ENCODE measurements around the gene PIGC. TPM values are rescaled to one million over a fixed set of nuclear protein-coding genes. Genes with fewer than 3 reads are reported as not detected.

Gene PIGC
- total and polyA plus RNA-seq, 2 donors (not counting 3 experiments of a cell fraction or from before 2014, with no cell fraction given): 16.1 to 25.8 TPM

- Histone ChIP-seq H3K79me2 (ENCODE audit: control insufficient read depth, insufficient read depth, low read length) (no peaks in the 10 kb centered on the region), H3K4me1 (ENCODE audit: control insufficient read depth, extremely low read depth, insufficient read depth, low read length) (no peaks in the 10 kb centered on the region), H3K4me3 (replicated peaks in 1 of 3; ENCODE audit: insufficient read depth in 1 of 3, low read depth in 1 of 3, low read length in 3 of 3) (no peak overlapping the region), H3K9ac (replicated peaks; ENCODE audit: extremely low read depth, insufficient read depth, low read length) (no peak overlapping the region), H3K27me3 (ENCODE audit: control insufficient read depth in 2 of 2, insufficient read depth in 2 of 2, low read length in 2 of 2) (no peaks in the 10 kb centered on the region), H3K9me3 (replicated peaks; ENCODE audit: control insufficient read depth, insufficient read depth, low read length) (no peaks in the 10 kb centered on the region), H3K36me3 (ENCODE audit: control insufficient read depth in 2 of 2, extremely low read depth in 1 of 2, insufficient read depth in 2 of 2, low read length in 2 of 2) (no peaks in the 10 kb centered on the region), H3K4me2 (ENCODE audit: insufficient read depth, low read length) (no peak overlapping the region), H2AFZ (ENCODE audit: low read depth, low read length) (no peak overlapping the region), H3K27ac (ENCODE audit: insufficient read depth, low read depth, low read length) (no peak overlapping the region), H4K20me1 (replicated peaks; ENCODE audit: control insufficient read depth, extremely low read depth, insufficient read depth, low read length) (no peaks in the 10 kb centered on the region), H3K9me1 (replicated peaks; ENCODE audit: control insufficient read depth, extremely low read depth, insufficient read depth, low read length) (no peaks in the 10 kb centered on the region)
- ChIA-PET CTCF (interaction anchor here (1.6 kb wide), 1 partner anchor 421 kb away, joined by 8 read pairs; no protein-coding TSS in a partner anchor), POLR2A (no interaction called here)
- intact Hi-C loops (cut with micrococcal nuclease): no loop called here
- dilution Hi-C loops (cut with MboI; ENCODE audit: extremely low pct_ligation_motif_present, low sequenced_read_pairs): loop anchor here (25.0 kb wide), 1 partner anchor 411 kb away; no protein-coding TSS in a partner anchor
- FAIRE-seq (no peak), DNase-seq (ENCODE audit: low read depth, low spot score) (no peak)
- BruUV-seq (replicated peaks): no TSS peak
- no peak for TF ChIP-seq MYC (IDR thresholded peaks at IDR 0.05; ENCODE audit: low read depth, low read length)
Measured at GRCh38 chr1:172423336-172423735, 20.5 kb downstream of the PIGC start.

- ChIA-PET POLR2A (no interaction called here), CTCF (interaction anchor here (2.4 kb wide), 1 partner anchor 419 kb away, joined by 13 read pairs; no protein-coding TSS in a partner anchor)
- Histone ChIP-seq H3K9me3 (replicated peaks; ENCODE audit: control insufficient read depth, insufficient read depth, low read length) (no peaks in the 10 kb centered on the region), H3K27ac (ENCODE audit: insufficient read depth, low read depth, low read length) (no peak overlapping the region), H3K9ac (replicated peaks; ENCODE audit: extremely low read depth, insufficient read depth, low read length) (no peak overlapping the region), H3K4me3 (replicated peaks in 1 of 3; ENCODE audit: insufficient read depth in 1 of 3, low read depth in 1 of 3, low read length in 3 of 3) (no peak overlapping the region), H2AFZ (ENCODE audit: low read depth, low read length) (no peak overlapping the region), H3K9me1 (replicated peaks; ENCODE audit: control insufficient read depth, extremely low read depth, insufficient read depth, low read length) (no peaks in the 10 kb centered on the region), H3K79me2 (ENCODE audit: control insufficient read depth, insufficient read depth, low read length) (no peaks in the 10 kb centered on the region), H3K36me3 (ENCODE audit: control insufficient read depth in 2 of 2, extremely low read depth in 1 of 2, insufficient read depth in 2 of 2, low read length in 2 of 2) (no peaks in the 10 kb centered on the region), H3K27me3 (ENCODE audit: control insufficient read depth in 2 of 2, insufficient read depth in 2 of 2, low read length in 2 of 2) (no peaks in the 10 kb centered on the region), H3K4me2 (ENCODE audit: insufficient read depth, low read length) (no peak overlapping the region), H4K20me1 (replicated peaks; ENCODE audit: control insufficient read depth, extremely low read depth, insufficient read depth, low read length) (no peaks in the 10 kb centered on the region), H3K4me1 (ENCODE audit: control insufficient read depth, extremely low read depth, insufficient read depth, low read length) (no peaks in the 10 kb centered on the region)
- BruUV-seq (replicated peaks): no TSS peak
- FAIRE-seq: no peak
- DNase-seq (ENCODE audit: low read depth, low spot score): no peak
- dilution Hi-C loops (cut with MboI; ENCODE audit: extremely low pct_ligation_motif_present, low sequenced_read_pairs) (loop anchor here (25.0 kb wide), 1 partner anchor 410 kb away; no protein-coding TSS in a partner anchor), intact Hi-C loops (cut with micrococcal nuclease) (no loop called here)
- TF ChIP-seq POLR2A (IDR thresholded peaks at IDR 0.05; ENCODE audit: low read depth, low read length): no peak
- no peak for TF ChIP-seq FOS (IDR thresholded peaks at IDR 0.05; ENCODE audit: borderline replicate concordance, insufficient read depth, low read length)
- no peak for TF ChIP-seq MAX (IDR thresholded peaks at IDR 0.05; ENCODE audit: insufficient read depth, insufficient read length)
- TF ChIP-seq MYC (IDR thresholded peaks at IDR 0.05; ENCODE audit: low read depth, low read length): no peak
- no peak for TF ChIP-seq EZH2 (IDR thresholded peaks at IDR 0.05; ENCODE audit: borderline replicate concordance, low read depth, low read length, severe bottlenecking)
- TF ChIP-seq GATA2 (IDR thresholded peaks at IDR 0.05; ENCODE audit: insufficient read depth, insufficient read length, low read depth, low read length): no peak
- TF ChIP-seq POLR2AphosphoS5 (IDR thresholded peaks at IDR 0.05; ENCODE audit: insufficient read depth, low read depth, low read length): no peak
- TF ChIP-seq CTCF (IDR thresholded peaks at IDR 0.05; ENCODE audit: extremely low read depth in 1 of 2, insufficient read depth in 1 of 2, low read depth in 1 of 2, low read length in 2 of 2): no peak
- TF ChIP-seq JUN (IDR thresholded peaks at IDR 0.05; ENCODE audit: borderline replicate concordance, insufficient read depth, insufficient read length, low read depth): no peak
Measured at GRCh38 chr1:172421974-172422604, 21.8 kb downstream of the PIGC start.
